PC-9 (cell line): Measurements from ENCODE around the gene SMARCAD1. TPM values are rescaled to one million over a fixed set of nuclear protein-coding genes. Genes with fewer than 3 reads are reported as not detected.

Experiments used
- BruUV-seq: library from RNA; stranded (reverse); fragments of 400-500 nt; replicated peaks from 2 replicates; lab custom pipeline; 2021; lab: Mats Ljungman, UMichigan
- CTCF ChIA-PET: fragments of 300-600 bp; sonication (Branson Sonifier 250); formaldehyde crosslinking; loops from one replicate; lab custom pipeline; 2022; ENCODE audit warnings: antibody characterized with exemption; lab: Charles Lee
- POLR2A ChIA-PET: fragments of 300-600 bp; sonication (Branson Sonifier 250); formaldehyde crosslinking; loops from one replicate; lab custom pipeline; 2022; ENCODE audit warnings: antibody characterized with exemption; ENCODE audit not compliant: unreplicated experiment; lab: Charles Lee
- DNase-seq, 2 experiments: peaks; one replicate each; pipeline versions ENCODE4 v3.0.0 to v3.0.0-alpha.2; 2015 to 2022; ENCODE audit warnings: mixed read lengths in 1 of 2
- H2AFZ ChIP-seq: fragments of 200-600 bp; sonication (generic); 2 replicates; pipeline ENCODE4 v1.8.1; 2017; ENCODE audit warnings: antibody characterized with exemption
- H3F3A ChIP-seq: fragments of 200-600 bp; sonication (generic); 2 replicates; pipeline ENCODE4 v1.8.1; 2017; ENCODE audit warnings: antibody characterized with exemption, mild to moderate bottlenecking, low read depth; ENCODE audit not compliant: insufficient read depth
- H3K27ac ChIP-seq: fragments of 200-600 bp; sonication (generic); 2 replicates; pipeline ENCODE4 v1.6.1; 2016; ENCODE audit warnings: mixed run types
- H3K27me3 ChIP-seq: fragments of 200-600 bp; sonication (generic); 2 replicates; pipeline ENCODE4 v1.6.1; 2016; ENCODE audit warnings: low read depth, mixed run types; ENCODE audit not compliant: insufficient read depth
- H3K36me3 ChIP-seq: fragments of 200-600 bp; sonication (generic); 2 replicates; pipeline ENCODE4 v1.6.1; 2016; ENCODE audit warnings: low read depth, mixed run types
- H3K4me1 ChIP-seq: fragments of 200-600 bp; sonication (generic); replicated peaks from 2 replicates; pipeline ENCODE4 v1.6.1; 2016; ENCODE audit warnings: mixed run types; ENCODE audit not compliant: insufficient read depth
- H3K4me2 ChIP-seq: fragments of 200-600 bp; sonication (generic); 2 replicates; pipeline ENCODE4 v1.6.1; 2017; ENCODE audit warnings: mixed run types
- H3K4me3 ChIP-seq: fragments of 200-600 bp; sonication (generic); 2 replicates; pipeline ENCODE4 v1.6.1; 2016; ENCODE audit warnings: mixed run types
- H3K79me2 ChIP-seq: fragments of 200-600 bp; sonication (generic); 2 replicates; pipeline ENCODE4 v1.6.1; 2017; ENCODE audit warnings: low read depth, mixed run types
- H3K9me2 ChIP-seq: fragments of 200-600 bp; sonication (generic); 2 replicates; pipeline ENCODE4 v1.8.1; 2017; ENCODE audit warnings: mild to moderate bottlenecking; ENCODE audit not compliant: insufficient read depth
- H3K9me3 ChIP-seq: fragments of 200-600 bp; sonication (generic); 2 replicates; pipeline ENCODE4 v1.8.1; 2016; ENCODE audit warnings: low read depth; ENCODE audit not compliant: insufficient read depth
- H4K20me1 ChIP-seq: fragments of 200-600 bp; sonication (generic); 2 replicates; pipeline ENCODE4 v1.8.1; 2017; ENCODE audit not compliant: insufficient read depth
- EZH2 ChIP-seq: fragments of 200-600 bp; sonication (generic); IDR thresholded peaks from 2 replicates; pipeline ENCODE4 v1.8.0; 2017; ENCODE audit warnings: antibody characterized with exemption, low read depth
- intact Hi-C: fragments of 100-400 bp; cut with micrococcal nuclease; formaldehyde crosslinking; loops from one replicate; pipeline ENCODE4 v1.10.0; 2022; ENCODE audit not compliant: unreplicated experiment
- total RNA-seq: library from RNA; stranded (reverse); gene quantifications from 2 replicates; pipeline ENCODE4 v1.2.3, GENCODE V29; 2021
- TF ChIP-seq, protein P1 (sequence below): fragments of 200-600 bp; sonication (generic); conservative IDR thresholded peaks from 2 replicates; pipeline ENCODE4 v1.6.1; 2017; ENCODE audit warnings: mixed run types, antibody characterized with exemption, mild to moderate bottlenecking, moderate library complexity

The SMARCAD1 gene
- total RNA-seq, 1 experiment from 2014 or later: 17.1 TPM

DNA sequence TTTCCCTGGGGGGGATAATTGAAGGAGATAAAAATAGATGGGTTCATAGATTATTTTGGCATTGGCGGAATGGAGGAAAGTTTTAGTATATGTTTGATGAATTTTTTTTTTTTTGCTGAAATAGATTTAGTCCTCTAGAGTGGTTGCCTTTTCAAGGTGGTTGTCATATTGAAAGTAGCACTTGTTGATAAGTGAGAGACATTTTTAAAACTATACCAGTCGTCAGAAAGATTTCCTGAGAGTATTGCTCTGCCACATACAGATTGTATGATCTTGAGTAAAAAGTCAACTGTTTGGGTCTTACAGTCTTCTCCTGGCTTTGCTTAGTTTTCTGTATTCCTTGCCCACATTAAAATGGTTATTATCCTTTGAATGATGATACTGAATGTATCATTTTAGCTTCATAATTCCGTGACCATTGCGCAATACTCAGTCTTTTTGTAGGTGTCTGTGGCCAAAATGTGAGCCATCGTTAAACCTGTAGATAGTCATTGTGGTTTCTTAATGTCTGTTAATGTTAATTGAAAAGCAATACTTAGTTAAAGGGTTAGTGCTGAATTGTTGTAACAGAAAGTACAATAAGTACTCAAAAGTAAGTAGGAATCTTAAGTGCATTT is 7.1 kb downstream of the SMARCAD1 start:
- intact Hi-C loops: no loop called here

DNA sequence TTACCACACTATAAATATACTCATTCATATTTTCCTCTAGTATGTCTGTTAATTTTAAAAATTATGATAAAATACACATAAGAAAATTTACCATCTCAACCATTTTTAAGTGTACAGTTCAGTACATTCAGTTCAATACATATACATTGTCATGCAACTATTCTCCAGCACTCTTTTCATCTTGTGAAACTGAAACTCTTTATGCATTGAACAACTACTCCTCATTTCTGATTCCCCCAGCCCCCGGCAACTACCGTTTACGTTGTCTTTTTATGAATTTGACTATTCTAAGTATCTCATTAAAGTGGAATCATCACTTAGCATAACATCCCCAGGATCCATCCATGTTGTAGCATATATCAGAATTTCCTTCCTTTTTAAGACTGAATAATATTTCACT is 8.7 kb downstream of the SMARCAD1 start:
- Histone ChIP-seq H3K9me2 (no peaks in the 10 kb centered on the region), H3K79me2 (0 out of 2 replicates have a peak, but pooled peaks cover 9% of the 10 kb centered on the region), H3F3A (no peaks in the 10 kb centered on the region), H3K36me3 (peaks cover 4% of the 10 kb centered on the region; the same call in 1 of the 2 replicates), H3K27me3 (no peaks in the 10 kb centered on the region), H3K9me3 (no peaks in the 10 kb centered on the region), H3K27ac (no peak overlapping the region), H4K20me1 (0 out of 2 replicates have a peak, but pooled peaks cover 7% of the 10 kb centered on the region), H3K4me2 (no peak overlapping the region), H3K4me1 (no peaks in the 10 kb centered on the region), H2AFZ (no peak overlapping the region), H3K4me3 (no peak overlapping the region)
- no peak for TF ChIP-seq EZH2
- TF ChIP-seq, protein P1, sequence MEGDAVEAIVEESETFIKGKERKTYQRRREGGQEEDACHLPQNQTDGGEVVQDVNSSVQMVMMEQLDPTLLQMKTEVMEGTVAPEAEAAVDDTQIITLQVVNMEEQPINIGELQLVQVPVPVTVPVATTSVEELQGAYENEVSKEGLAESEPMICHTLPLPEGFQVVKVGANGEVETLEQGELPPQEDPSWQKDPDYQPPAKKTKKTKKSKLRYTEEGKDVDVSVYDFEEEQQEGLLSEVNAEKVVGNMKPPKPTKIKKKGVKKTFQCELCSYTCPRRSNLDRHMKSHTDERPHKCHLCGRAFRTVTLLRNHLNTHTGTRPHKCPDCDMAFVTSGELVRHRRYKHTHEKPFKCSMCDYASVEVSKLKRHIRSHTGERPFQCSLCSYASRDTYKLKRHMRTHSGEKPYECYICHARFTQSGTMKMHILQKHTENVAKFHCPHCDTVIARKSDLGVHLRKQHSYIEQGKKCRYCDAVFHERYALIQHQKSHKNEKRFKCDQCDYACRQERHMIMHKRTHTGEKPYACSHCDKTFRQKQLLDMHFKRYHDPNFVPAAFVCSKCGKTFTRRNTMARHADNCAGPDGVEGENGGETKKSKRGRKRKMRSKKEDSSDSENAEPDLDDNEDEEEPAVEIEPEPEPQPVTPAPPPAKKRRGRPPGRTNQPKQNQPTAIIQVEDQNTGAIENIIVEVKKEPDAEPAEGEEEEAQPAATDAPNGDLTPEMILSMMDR: no peak
- intact Hi-C loops: no loop called here
- no TSS peak for BruUV-seq
- no peak for DNase-seq
- ChIA-PET CTCF (no interaction called here), POLR2A (no interaction called here)

More for the DNA sequence above, 7.1 kb downstream of the SMARCAD1 start:
- CTCF ChIA-PET: no interaction called here
- Histone ChIP-seq H4K20me1 (0 out of 2 replicates have a peak, but pooled peaks cover 4% of the 10 kb centered on the region), H3F3A (no peaks in the 10 kb centered on the region), H3K4me3 (no peak overlapping the region), H3K36me3 (peaks cover 4% of the 10 kb centered on the region; the same call in 1 of the 2 replicates), H2AFZ (no peak overlapping the region), H3K27me3 (no peaks in the 10 kb centered on the region), H3K27ac (no peak overlapping the region), H3K79me2 (peaks cover 16% of the 10 kb centered on the region; the same call in 1 of the 2 replicates), H3K4me1 (0 out of 2 replicates have a peak, but pooled peaks cover 2% of the 10 kb centered on the region), H3K9me3 (no peaks in the 10 kb centered on the region), H3K9me2 (no peaks in the 10 kb centered on the region), H3K4me2 (no peak overlapping the region)
- BruUV-seq: no TSS peak
- DNase-seq: no peak
- POLR2A ChIA-PET: no interaction called here
- TF ChIP-seq EZH2: no peak
- TF ChIP-seq, protein P1: no peak

DNA sequence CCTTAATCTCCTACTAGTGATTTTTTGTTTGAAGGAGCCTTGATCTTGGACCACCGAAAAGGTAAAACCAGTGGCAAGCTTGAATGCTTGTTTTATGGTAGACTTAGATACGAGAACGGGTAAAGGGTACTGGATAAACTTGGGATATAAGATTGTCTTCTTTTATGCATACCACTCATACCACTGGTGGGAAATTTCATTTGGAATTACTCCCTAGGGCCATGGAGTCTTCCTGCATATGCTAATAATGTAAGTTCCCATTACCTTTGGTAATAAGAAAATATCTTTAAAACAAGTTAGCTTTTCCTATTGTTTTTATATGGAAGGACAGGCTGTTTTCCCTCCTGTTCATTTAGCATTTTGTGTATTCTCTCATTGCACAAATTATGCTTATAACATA is 11.7 kb downstream of the SMARCAD1 start:
- no peak overlapping the region for H3K4me2 ChIP-seq
- H3K4me3 ChIP-seq: no peak overlapping the region
- H2AFZ ChIP-seq: no peak overlapping the region
- H3K4me1 ChIP-seq: no peaks in the 10 kb centered on the region
- no peaks in the 10 kb centered on the region for H3F3A ChIP-seq
- H3K9me3 ChIP-seq: no peaks in the 10 kb centered on the region
- no peak overlapping the region for H3K27ac ChIP-seq
- no peaks in the 10 kb centered on the region; the same call in 1 of the 2 replicates for H3K36me3 ChIP-seq
- POLR2A ChIA-PET: no interaction called here
- H3K9me2 ChIP-seq: no peaks in the 10 kb centered on the region
- intact Hi-C loops: no loop called here
- no peak for TF ChIP-seq EZH2
- TF ChIP-seq, protein P1: no peak
- CTCF ChIA-PET: no interaction called here
- H4K20me1 ChIP-seq: 0 out of 2 replicates have a peak, but pooled peaks cover 7% of the 10 kb centered on the region
- H3K79me2 ChIP-seq: 0 out of 2 replicates have a peak, but pooled peaks cover 9% of the 10 kb centered on the region
- DNase-seq: no peak
- H3K27me3 ChIP-seq: no peaks in the 10 kb centered on the region
- no TSS peak for BruUV-seq
